GM21723 (cell line): ENCODE measurements around the gene PRKD2.

Source experiments
- ATAC-seq: cut with Tn5 transposase; IDR thresholded peaks from one replicate; pipeline ENCODE4 v1.9.1; 2021; ENCODE audit warnings: mild to moderate bottlenecking, moderate library complexity; ENCODE audit not compliant: unreplicated experiment

PRKD2 gene

DNA sequence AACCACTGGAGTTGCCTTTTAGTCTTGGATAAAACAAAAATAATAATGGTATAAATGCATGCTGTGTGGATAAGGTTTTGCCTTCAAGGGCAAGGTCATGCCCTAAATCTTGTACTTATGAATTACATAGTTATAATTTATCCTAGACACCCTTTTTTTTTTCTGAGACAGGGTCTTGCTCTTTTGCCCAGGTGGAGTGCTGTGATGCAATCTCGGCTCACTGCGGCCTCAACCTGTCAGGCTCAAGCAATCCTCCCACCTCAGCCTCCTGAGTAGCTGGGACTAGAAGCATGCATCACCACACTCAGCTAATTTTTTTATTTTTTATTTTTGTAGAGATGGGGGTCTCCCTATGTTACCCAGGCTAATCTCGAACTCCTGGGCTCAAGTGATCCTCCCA, 48.3 kb downstream of the PRKD2 start:
- no peak for ATAC-seq

DNA sequence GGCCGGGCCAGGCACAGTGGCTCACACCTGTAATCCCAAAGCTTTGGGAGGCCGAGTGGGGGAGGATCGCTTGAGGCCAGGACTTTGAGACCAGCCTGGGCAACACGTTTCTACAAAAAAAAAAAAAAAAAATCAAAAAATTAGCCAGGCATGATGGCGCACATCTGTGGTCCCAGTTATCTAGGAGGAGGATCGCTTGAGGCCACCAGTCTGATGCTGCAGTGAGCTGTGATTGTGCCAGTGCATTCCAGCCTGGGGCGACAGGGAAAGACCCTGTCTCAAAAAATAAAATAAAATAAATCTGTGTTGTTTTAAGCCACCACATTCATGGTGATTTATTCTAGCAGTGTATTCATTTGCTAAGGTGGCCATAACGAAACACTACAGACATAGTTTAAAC, 51.8 kb downstream of the PRKD2 start:
- no peak for ATAC-seq

DNA sequence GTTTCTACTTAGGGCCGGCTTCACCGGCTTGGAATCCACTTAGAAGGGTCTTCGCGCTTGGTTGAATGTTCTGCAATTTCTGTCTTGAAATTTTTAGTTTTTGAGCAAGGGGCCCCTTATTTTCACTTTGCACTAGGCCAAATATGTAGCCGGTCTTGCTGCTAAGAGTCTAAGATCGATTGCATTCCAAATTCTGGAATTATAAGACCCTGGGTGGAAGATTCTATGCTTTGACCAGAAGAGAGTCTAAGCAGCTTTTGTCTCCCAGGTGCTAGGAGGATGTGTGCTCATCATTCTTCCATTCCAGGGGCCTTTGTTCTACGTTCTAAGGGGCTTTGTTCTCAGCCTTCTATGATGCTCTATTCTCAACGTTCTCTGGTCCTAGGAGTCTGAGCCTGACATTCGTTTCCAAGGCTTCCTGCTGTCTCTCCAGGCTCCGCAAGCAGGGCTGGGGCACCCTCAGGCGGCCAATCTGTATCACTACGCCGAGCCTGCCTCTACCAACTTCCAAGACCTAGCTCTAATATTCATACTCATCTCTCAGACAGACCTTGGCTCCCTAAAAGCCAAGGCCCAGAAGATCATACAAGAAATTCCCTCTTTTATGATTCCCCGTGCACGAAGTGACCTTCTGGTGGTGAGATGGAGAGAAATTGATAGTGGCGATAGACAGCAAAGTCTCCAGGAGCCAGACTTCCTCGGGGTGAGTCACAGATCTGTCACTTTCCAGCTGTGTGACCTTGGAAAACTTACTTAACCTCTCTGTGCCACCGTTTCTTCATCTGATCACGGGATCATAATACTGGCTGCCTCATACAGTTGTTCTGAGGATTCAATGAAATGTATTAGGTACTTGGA, 55.0 kb downstream of the PRKD2 start:
- ATAC-seq, result peak; percentile 29

DNA sequence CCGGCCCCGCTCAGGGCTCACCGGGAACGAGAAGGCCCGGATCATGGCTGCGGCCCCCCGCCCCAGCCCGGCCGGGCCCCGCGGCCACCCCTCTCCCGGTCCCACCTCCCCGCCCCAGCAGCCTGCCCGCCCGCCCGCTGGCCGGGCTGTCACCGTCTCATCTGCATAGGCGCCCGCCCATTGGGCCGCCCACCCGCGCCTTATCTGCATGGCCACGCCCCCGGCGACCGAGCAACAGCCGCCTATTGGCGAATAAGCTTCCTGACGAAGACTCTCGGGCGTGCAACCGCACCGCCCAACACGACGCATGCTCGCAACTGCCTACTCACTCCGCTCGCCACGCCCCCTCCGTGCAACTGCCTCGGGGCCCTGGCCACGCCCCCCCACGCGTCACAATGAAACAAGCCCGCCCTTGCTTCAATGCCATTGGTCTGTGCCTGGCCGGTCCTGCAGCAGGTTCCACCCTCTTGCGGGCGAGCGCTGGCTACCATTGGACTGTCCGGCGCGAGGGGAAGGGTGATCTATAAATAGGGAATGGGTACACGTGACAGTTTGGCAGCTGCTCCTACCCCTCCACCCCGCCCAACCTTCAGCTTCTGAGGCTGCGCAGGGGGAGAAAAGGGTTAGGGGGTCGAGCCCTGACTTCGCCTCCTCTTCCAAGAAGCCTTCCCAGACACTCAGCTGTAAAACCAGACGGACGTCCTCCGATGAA, 55.7 kb downstream of the PRKD2 start, which contains the start of gene DACT3:
DACT3 (minus strand) TSS at position 163 of the 712 bp plus-strand sequence; CDS start at position 45, 118 bp downstream.
- ATAC-seq, result peak; percentile 87

DNA sequence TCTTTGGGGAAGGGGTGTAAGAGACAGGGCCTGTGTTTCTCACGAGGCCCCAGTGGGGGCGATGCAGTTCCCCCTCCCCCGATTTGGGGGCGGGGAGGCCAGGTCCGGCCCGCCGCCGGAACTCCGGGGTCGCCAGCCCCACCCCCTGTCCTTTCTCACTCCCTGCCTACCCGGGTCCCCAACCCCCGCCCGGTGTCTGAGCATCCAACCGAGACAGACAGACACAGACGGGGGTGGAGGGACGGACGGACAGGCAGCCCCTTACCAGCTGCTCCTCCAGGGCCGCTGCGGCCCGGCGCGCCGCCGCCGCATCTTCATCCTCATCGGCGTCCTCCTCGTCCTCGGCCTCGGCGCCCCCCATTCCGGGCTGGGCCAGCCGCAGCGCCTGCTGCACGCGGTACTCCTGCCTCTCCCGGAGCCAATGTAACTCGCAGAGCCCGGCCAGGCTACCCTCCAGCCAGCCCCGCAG, 56.3 kb downstream of the PRKD2 start:
- ATAC-seq, result peak; percentile 5

DNA sequence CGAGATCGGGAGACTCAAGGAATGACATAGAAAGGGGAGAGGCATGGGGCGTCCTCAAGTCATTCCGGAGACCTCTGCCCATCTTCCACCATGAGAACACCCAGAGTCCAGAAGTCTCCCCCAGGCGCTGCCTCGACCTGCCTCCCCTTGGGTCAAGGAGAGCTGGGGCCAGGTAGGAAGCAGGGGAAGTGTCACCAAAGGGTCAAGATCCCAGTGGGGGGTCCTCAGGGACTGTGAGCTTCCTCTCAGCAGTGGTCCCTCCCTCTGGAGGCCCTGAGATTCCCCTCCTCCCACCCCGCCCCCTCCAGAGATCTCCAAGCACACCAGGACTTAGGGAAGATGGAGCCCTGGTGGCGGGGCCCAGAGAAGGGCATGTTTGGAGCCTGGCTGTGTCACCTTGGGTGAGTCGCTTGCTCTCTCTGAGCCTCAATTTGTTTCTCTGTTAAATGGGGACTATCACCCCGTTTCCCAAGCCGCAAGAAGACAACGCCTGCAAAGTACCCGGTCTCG, 56.9 kb downstream of the PRKD2 start:
- ATAC-seq, result no peak

DNA sequence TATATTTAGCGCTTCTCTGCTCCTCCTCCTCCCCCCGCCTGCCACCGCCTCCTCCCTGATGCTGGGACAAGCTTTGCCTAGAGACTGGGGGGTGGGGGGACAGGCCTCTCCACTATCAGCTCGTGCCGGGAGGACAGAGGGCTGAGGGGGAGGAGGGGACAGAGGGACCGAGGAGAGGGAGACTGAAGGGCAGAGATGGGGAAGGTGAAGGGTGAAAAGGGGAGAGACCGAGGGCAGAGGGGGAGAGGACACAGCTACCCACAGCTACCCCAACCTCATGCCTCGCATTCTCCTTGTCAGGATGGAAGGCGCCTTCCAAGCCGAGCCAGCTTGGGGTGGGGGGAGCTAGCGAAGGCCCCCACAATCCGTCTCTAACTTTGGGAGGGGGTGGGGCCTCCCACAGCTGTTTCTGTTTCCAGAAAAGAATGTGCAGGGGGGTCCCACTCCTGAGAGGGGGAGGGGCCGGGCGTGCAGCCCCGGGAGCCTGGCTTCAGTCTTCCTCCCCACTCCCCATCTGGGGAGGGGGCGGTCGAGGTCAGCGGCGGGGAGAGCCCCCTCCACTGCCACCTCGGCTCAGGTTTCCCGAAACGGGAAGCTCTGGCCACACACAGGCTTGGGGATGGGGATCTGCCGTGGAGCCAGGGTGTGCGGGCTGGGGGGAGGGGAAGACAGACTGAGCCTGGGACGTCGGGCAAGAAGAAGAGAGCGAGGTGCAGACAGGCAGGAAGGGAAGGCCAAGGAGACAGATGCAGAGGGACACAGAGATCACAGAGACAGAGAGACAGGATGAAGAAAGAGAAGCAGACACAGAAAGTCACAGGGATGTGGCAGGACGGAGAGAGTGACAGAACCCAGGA, 57.5 kb downstream of the PRKD2 start:
- ATAC-seq, result no peak

DNA sequence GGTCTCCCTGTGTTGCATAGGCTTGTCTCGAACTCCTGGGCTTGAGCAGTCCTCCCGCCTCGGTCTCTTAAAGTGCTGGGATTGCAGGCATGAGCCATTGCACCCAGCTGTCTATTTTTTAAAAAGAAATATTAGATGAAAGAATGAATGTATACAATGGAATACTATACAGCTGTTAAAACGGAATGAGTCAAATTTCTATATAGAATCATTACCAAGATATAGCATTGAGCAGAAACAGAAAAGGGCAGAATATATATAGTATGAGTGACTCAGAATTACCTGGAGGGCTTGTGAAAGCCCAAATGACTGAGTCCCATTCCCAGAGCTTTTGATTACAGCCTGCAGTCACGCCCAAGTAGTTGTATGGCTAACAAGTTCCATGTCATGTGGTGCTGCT, 60.4 kb downstream of the PRKD2 start:
- ATAC-seq, result no peak

DNA sequence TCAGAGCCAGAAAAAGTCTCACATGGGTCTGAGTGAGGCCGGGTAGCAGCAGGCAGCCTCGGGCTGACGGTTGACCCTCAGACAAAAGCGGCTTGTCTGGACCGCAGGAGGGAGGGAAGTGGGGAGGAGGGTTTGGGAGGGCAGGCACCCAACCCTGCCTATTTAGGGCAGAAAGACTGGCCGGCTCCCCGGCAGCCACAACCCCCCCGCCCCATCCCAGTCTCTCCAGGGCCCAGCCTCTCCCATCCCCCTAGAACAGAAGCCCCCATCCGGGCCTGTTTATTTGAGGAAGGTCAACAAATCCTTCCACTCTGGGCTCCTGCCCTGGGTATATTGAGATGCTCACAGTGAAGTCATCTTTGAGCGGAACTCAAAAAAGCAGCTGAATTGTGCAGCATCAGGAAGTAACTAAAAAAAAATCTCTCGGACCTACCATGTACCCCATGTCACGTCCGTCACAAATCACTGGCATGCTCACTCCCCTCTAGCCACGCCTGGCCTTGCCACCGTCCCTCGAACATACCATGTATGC, 62.2 kb downstream of the PRKD2 start:
- ATAC-seq, result no peak

DNA sequence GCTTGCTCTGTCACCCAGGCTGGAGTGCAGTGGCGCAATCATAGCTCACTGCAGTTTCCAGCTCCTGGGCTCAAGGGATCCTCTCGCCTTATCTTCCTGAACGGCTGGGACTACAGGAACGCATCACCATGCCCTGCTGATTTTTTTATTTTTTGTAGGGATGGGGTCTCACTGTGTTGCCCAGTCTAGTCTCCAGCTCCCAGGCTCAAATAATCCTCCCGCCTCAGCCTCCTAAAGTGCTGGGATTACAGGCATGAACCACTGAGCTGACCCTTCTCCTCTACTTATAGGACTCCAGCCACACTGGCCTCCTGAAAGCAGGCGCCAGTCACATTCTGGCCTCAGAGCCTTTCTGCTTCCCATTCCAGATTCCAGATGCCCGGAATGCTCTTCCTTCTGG, 66.5 kb downstream of the PRKD2 start:
- ATAC-seq, result no peak

DNA sequence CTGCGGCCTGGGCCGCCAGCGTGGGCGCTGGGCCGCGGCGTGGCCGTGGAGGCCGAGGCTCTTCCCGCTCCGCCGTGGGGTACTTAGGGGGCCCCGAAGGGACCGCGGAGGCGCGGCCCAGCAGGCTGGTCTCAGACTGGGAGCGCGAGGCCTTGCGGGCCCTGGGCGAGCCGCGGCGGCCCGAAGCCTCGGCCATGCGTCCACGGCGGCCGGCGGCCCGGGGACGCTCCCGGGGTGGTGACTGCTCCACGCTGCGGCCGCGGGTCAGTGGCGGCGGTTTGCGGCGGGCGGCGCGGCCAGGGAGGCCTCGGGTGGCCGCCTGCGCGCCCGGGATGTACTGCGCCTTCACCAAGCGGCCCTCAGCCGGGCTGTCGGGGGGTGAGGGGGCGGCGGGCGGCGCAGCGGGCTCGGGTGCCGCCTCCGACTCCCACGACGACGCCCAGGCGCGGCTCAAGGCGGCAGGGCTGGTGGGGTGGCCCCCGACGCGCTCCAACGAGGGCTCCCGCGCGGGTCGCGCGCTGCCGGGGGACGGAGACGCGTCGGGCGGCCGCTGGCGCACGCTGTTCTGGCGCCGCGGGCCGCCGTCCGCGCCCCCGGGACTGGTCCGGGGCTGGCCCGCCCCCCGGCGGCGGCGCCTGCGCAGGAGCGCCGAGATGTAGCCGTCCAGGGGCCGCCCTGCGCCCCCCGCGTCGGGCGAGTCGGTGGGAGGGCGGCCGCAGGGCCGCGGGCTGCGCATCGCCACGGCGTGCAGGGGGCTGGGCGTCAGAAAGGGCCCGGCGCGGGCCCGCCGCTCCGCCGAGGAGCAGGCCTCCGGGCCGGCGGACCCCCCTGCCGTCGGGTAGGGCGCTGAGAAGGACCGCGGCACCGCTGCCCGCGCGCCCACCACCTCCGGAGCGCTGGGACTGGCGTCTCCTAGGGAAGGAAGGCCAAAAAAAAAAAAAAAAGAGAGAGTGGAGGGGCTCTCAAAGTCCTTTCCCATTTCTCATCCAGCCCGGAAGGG, 67.7 kb downstream of the PRKD2 start:
- ATAC-seq, result no peak

DNA sequence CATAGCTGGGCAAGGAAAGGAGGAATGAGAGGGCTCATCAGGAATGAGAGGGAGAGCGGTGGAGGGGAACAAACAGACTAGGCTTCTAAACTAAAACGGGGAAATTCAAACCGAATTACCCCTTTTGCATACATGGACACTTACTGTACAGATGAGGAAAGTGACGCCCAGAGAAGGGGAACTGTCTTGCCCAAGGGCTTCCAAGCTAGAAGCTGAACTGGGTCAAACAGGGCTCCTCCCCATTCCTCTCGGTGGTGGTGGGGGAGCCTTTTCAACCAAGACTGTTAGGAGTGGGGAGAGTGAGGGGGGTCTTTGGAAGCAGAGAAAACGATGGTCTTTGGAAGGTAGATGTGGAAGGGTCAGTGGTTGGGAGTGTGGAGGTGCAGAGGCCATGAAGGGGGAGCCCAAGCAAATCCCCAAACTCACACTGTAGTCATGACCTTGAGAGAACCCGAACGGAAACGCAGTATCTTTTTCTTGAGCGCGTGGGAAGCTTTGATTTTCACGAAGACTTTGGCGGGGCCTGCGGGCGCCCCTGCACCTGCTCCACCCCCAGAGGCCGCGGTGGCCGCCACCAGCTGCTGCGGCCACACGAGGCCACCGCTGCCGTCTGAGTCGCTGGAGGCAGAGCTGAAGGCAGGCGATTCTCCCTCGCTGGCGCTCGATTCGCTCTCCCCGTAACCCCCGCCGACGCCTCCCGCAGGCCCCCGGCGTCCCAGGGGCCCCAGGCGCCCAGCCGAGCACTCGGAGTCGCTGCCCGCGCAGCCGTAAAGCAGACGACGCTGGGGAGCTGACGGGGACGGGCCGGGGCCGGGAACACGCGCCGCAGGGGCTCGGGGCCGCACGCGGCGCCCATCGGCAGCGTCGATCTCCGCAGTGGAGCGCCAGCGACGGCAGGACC, 68.6 kb downstream of the PRKD2 start:
- ATAC-seq, result no peak

DNA sequence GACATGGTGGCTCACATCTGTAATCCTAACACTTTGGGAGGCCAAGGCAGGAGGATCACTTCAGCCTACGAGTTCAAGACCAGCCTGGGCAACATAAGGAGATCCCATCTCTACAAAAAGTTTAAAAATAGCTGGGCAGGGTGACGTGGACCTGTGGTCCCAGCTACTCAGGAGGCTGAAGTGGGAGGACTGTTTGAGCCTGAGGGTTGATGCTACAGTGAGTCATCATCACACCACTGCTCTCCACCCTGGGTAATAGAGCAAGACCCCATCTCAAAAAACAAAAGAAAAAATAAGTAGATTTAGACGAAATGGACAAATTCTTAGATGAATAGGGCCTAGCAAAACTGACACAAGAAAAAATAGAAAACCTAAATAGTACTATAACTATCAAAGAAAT, 70.5 kb downstream of the PRKD2 start:
- no peak for ATAC-seq

DNA sequence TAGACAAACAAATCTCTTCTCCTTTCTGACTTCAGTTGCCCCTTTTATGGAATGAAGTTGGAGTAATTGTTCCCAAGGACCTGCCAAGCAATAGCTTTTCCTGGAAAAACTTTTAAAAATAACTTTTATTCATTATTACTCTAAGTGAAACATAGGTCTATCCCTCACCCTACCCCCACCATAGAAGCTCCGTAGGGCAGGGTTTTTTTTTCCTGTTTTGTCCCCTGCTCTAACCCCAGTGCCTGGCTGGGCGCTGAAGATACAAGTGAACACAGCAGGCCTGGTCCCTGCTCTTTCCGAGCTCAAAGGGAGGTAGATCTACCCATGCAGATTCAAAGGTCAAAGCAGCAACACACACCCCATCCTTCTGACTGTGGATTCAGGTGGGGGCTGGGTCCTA, 72.2 kb downstream of the PRKD2 start:
- ATAC-seq, result no peak

DNA sequence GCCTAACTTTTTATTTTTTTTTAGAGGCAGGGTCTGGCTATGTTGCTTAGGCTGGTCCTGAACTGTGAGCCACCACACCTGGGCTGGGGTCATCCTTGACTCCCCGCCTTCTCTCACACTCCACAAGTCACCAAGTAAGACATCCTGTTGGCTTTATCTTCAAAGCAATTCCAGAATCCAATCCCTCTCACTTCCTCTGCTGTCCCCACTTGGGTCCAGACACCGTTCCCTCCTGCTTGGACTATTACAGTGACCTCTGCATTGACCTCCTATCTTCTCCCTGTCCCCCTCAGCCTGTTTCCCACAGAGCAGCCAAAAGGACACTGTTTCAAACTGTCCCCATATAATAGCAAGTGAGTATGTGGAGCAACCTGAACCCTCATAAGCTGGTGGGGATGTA, 76.3 kb downstream of the PRKD2 start:
- ATAC-seq, result no peak

DNA sequence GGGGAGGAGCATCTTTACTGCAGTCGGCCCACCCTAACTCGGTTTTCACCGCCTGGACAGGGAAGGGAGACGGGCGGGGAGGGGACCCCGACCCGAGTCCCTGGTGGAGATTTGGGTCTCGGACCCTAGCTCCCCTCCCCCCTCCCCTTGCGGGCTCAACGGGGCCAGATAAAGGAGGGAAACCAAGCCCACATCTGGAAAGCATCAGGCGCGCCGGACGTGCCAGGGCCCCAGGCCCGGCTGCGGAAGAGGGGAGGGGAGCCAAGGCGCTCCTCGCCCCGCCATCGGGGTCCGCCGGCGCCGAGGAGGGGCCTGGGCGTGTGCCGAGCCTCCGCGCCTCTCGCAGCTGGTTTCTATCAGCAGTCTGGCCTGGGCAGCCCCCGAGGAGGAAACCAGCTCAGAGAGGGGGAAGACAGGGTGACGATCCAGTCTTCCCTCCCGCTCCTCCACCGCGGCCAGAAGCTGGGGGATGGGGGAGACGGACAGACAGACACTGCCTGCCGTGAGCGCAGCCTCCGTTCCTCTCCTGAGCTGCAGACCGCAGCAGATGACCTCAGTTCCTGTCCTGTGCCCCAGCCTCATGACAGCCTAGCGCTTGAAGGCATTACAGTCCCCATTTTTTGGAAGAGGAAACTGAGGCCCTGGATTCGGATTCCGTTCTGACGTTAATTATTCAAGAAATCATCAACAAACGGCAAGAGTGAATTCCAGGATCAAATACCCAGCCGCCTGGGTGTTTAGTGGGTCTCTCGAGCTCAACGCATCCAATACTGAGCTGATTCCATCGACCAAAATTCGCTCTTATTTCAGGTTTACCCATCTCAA, 77.3 kb downstream of the PRKD2 start:
- ATAC-seq, result peak; percentile 6

DNA sequence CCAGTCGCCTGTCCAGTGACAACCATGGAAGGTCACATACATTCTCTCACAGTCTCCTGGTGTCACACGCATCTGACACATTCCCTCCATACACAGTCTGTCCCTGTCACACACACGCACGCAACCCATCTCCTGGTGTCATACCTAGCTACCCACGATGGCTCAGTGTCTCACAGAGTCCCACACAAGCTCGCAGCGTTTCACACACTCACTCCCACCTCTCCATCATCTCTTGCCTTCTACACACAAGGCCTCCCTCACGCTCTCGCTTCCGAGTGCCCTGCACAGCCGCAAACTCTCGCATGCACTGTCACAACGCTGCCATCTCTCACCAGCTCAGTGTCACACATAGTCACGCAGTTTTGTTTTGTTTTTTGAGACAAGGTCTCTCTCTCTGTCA, 79.7 kb downstream of the PRKD2 start:
- ATAC-seq, result no peak
